Hematopoietic multipotent progenitor cell treated with erythropoietin and hydrocortisone succinate and interleukin-3 and kit ligand, for 4 days (in vitro differentiated cells): ENCODE results near the gene PYGO2.
A peak's percentile ranks its signal among the peaks of the same experiment; 100 is the strongest.
"Not testable (repeated sequence)": the region's sequence is repeated elsewhere in the genome, so short reads cannot be mapped to it uniquely, and the experiment has no call there.

Experiments
- DNase-seq: peaks from one replicate; pipeline ENCODE4 v3.0.0-alpha.2; 2015

The PYGO2 gene

GRCh38 chr1:154977762-154978161 lies 16.2 kb upstream of the PYGO2 start:
- not testable (repeated sequence) for DNase-seq

GRCh38 chr1:154975409-154976059 lies 14.0 kb upstream of the PYGO2 start:
- DNase-seq: peak; percentile 77

- peak; percentile 99 for DNase-seq
Observed at GRCh38 chr1:154974808-154975408, 13.3 kb upstream of the PYGO2 start.

- peak; percentile 100 for DNase-seq
Observed at GRCh38 chr1:154974102-154974807, 12.7 kb upstream of the PYGO2 start, which contains the start of gene CKS1B. TSS of gene CKS1B (plus strand) at chr1:154974681. CDS start at chr1:154974746, 65 bp downstream.

DNA sequence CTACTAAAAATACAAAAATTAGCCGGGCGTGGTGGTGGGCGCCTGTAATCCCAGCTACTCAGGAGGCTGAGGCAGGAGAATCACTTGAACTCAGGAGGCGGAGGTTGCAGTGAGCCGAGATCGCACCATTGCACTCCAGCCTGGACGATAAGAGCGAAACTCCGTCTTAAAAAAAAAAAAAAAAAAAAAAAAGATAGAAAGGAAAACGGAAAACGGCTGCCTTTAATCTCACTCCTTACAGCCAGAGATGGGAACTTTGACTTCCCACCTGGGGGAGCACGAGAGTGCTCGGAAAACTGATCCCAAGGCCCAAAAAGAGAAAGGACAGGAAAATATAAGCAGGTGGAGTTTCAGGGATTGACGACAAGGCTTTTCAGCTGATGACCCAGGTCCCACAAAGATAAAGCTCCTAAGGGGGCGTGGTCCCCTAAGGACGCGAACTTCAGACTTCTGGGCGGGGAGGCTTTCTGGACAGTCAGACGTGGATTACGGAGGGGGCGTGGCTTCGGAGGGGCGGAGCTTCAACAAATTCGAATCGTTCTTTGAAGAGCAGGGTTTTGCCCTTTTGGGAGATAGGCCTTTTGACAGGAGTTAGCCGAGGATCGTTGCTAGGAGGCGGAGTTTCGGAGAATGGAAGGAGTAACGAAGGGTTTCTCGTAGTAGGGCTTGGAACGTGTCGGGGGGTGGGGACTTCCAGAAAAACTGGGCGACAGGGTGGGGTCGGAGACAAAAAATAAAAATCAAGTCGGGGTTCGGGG lies 11.9 kb upstream of the PYGO2 start:
- peak; percentile 100 for DNase-seq

- no peak for DNase-seq
Observed at GRCh38 chr1:154972517-154973343, 11.1 kb upstream of the PYGO2 start.

DNA sequence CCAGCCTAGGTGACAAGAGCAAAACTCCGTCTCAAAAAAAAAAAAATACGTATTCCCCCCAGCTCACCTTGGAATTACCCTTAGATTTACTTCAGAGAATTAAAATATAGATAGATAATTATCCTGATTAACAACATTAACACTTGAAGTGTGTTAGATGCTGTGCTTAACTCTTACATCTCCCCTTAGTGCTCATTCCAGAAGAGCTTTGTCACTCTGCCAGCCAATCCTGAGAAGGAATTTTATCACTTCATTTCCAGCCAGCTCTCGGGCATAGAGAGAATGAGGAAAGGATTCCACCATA lies 10.6 kb upstream of the PYGO2 start:
- DNase-seq: no peak

DNA sequence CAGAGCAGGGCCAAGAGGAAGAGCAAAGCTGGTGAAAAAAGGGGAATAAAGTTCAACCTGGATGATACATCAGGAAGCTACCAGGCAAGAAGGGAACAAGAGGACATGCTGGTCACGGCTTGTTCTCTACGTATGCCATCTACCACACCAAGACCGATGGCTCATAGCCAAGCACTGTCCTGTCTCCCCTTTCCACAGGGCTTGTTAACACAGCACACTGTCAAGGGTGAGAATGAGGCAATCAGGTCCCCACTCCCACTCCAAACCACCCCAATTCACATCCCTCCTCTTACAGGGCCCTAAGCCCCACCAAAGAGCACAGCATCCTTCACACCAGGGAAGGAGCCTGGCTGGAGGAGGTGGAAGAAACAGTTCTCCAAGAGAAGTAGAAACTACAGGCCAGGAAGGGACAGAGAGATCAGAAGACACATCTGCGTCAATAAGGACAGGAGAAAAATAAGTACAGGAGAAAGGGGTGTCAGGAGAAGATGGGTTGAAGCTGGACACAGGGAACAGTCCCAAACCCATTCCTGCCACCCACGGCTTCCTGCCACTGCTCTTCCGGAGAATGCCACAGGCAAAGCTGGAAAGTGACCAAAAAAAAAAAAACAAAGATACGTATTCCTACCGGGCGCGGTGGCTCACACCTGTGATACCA lies 9.9 kb upstream of the PYGO2 start:
- no peak for DNase-seq

GRCh38 chr1:154970631-154971340 lies 9.2 kb upstream of the PYGO2 start, which contains the start of gene SHC1:
TSS of gene SHC1 (minus strand) at chr1:154970747. CDS start at chr1:154970526, 221 bp downstream.
- DNase-seq: peak; percentile 95

DNA sequence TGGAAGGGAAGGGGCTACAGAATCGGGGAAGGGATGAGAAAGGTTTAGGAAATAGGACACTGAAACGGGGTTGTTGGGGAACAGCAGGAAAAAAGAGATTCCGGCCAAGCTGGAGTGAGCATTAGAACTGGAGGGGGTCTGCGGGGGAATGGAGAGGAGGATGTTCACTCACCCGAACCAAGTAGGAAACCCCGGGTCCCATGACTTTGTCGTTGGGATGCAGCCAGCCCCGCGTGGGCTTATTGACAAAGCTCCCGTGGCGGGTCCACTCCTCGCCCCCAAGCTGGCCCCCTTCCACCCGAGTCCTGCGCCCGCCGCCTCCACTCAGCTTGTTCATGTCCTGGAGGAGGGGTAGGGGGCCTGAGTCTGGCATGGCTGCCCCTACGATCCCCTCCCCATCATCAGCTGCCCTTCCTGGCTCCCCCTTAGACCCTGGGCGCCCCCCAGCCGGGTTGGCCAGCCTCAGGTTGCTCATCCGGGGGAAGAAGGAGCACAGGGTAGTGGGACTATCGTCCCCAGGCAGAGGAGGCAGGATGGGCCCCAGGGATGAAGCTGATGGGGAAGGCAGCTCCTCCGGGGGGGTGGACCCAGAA lies 8.4 kb upstream of the PYGO2 start:
- no peak for DNase-seq

- no peak for DNase-seq
Observed at GRCh38 chr1:154969246-154969645, 7.7 kb upstream of the PYGO2 start.

GRCh38 chr1:154968731-154969130 lies 7.1 kb upstream of the PYGO2 start:
- no peak for DNase-seq

GRCh38 chr1:154967331-154967950 lies 5.9 kb upstream of the PYGO2 start:
- no peak for DNase-seq

GRCh38 chr1:154966111-154966510 lies 4.5 kb upstream of the PYGO2 start:
- no peak for DNase-seq

DNA sequence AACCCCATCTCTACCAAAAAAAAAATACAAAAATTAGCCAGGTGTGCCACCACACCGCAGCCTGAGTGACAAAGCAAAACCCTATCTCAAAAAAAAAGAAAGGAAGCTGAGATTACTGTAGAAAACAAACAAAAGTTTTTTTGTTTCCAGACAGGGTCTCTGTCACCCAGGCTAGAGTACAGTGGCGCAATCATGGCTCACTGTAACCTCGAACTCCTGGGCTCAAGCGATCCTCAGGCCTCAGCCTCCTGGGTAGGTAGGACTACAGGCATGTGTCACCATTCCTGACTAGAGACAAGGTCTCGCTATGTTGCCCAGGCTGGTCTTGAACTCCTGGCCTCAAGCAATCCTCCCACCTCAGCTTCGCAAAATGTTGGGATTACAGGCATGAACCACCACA lies 2.8 kb upstream of the PYGO2 start:
- no peak for DNase-seq

GRCh38 chr1:154963643-154964042 lies 2.1 kb upstream of the PYGO2 start:
- DNase-seq: no peak

- DNase-seq: no peak
Observed at GRCh38 chr1:154962795-154963330, 1.3 kb upstream of the PYGO2 start.

DNA sequence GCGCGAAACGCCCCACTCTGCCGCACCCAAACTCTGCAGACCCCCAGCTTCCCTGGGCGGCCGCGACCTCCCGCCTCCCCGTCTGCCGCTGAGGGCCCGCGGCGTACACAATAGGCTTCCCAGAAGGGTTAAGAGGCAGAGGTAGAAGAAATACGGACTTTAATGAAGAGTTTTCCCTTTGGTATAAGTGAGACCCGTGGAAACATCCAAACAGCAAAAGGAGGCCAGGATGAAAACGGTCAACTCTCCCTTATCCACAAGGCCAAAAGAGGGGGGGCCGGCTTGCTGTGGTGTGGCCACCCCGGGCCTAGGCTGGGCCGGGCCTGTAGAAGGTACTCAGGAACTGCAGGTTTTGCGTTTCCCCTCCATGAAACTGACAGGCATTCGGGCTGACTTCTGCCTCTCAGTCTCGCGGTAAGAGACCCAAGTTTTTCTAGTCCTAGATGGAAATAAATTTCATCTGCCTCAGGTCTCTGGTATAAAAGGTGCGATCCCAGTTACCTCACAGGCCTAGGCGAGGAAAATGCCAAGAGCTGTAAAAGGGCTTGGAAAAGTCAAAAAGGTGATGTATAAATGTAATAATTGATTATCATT lies 671 bp upstream of the PYGO2 start:
- peak; percentile 64 for DNase-seq

GRCh38 chr1:154960446-154961136 lies 991 bp downstream of the PYGO2 start:
- DNase-seq: no peak
